HCT116 (cell line): ENCODE results near the gene EHD4. TPM values are rescaled to one million over a fixed set of nuclear protein-coding genes. Genes with fewer than 3 reads are reported as not detected.

Experiments
- ATAC-seq: fragments of 200-7000 bp; cut with Tn5 transposase; 2 replicates; pipeline ENCODE4 v1.9.1; 2020; ENCODE audit warnings: mild to moderate bottlenecking, moderate library complexity
- BruUV-seq: library from RNA; stranded (reverse); fragments of 400-500 nt; replicated peaks from 2 replicates; lab custom pipeline; 2021; lab: Mats Ljungman, UMichigan
- CTCF ChIA-PET: fragments of 300-600 bp; sonication (Branson Sonifier 250); formaldehyde crosslinking; loops from one replicate; lab custom pipeline; 2021; ENCODE audit warnings: antibody characterized with exemption; lab: Charles Lee
- POLR2A ChIA-PET: fragments of 300-600, 350-600 bp; sonication (Branson Sonifier 250); formaldehyde crosslinking; loops from one replicate; lab custom pipeline; 2021; ENCODE audit warnings: antibody characterized with exemption; lab: Charles Lee
- RAD21 ChIA-PET, 2 experiments: fragments of 300-600 bp; sonication (Branson Sonifier 250); formaldehyde crosslinking; loops; one replicate each; lab custom pipeline; 2023; ENCODE audit warnings: low total read pairs in 2 of 2; ENCODE audit not compliant: uncharacterized antibody in 2 of 2, unreplicated experiment in 2 of 2, low non-redundant PET in 1 of 2; lab: Charles Lee
- DNase-seq: peaks from one replicate; pipeline ENCODE4 v3.0.0-alpha.2; 2010; ENCODE audit warnings: low read depth, low spot score
- H2AFZ ChIP-seq: fragments of 200-600 bp; shearing (Covaris generic), sonication (generic); 2 replicates; pipeline ENCODE4 v1.6.1; 2017; ENCODE audit warnings: low read depth, mixed run types, mixed read lengths, antibody characterized with exemption, low read length; ENCODE audit not compliant: poor library complexity, severe bottlenecking
- H3K27ac ChIP-seq: 2 replicates; pipeline ENCODE4 v1.5.1; 2012; ENCODE audit warnings: low read depth, low read length
- H3K27me3 ChIP-seq: fragments of 200-600 bp; sonication (generic); 2 replicates; pipeline ENCODE4 v1.6.1; 2016; ENCODE audit warnings: mixed run types, low read length, mixed read lengths; ENCODE audit not compliant: insufficient read depth
- H3K36me3 ChIP-seq, 2 experiments: fragments of 200-500 bp in 1 of 2; fragments of 200-600 bp in 1 of 2; sonication (Bioruptor generic) in 1 of 2; sonication (generic) in 1 of 2; 2 replicates each; pipeline versions ENCODE4 v1.5.1 to v1.6.1; 2014 to 2016; ENCODE audit warnings: low read length in 2 of 2, inconsistent platforms in 1 of 2, mixed read lengths in 1 of 2, mixed run types in 1 of 2; ENCODE audit not compliant: insufficient read depth in 2 of 2, control insufficient read depth in 1 of 2
- H3K4me1 ChIP-seq, 2 experiments: fragments of 200-600 bp in 1 of 2; sonication (generic) in 1 of 2; 2 replicates each; pipeline versions ENCODE4 v1.5.1 to v1.6.1; 2012 to 2017; ENCODE audit warnings: low read length in 2 of 2, inconsistent platforms in 1 of 2, mild to moderate bottlenecking in 1 of 2, mixed read lengths in 1 of 2, mixed run types in 1 of 2, moderate library complexity in 1 of 2; ENCODE audit not compliant: insufficient read depth in 2 of 2, control insufficient read depth in 1 of 2
- H3K4me2 ChIP-seq: fragments of 200-600 bp; sonication (generic); 2 replicates; pipeline ENCODE4 v1.6.1; 2017; ENCODE audit warnings: mixed run types, low read length, mixed read lengths
- H3K4me3 ChIP-seq, 2 experiments: fragments of 200-600 bp in 1 of 2; sonication (generic) in 1 of 2; replicated peaks in 1 of 2; 2 replicates each; pipeline ENCODE4 v1.5.1; 2011 to 2016; ENCODE audit warnings: low read length in 2 of 2, control low read depth in 1 of 2, low read depth in 1 of 2, mild to moderate bottlenecking in 1 of 2, mixed read lengths in 1 of 2, mixed run types in 1 of 2
- H3K79me2 ChIP-seq: fragments of 200-600 bp; sonication (generic); 2 replicates; pipeline ENCODE4 v1.6.1; 2017; ENCODE audit warnings: mild to moderate bottlenecking, mixed run types, low read length, moderate library complexity, mixed read lengths; ENCODE audit not compliant: insufficient read depth
- H3K9ac ChIP-seq: fragments of 200-600 bp; sonication (generic); 2 replicates; pipeline ENCODE4 v1.6.1; 2016; ENCODE audit warnings: low read length, mixed read lengths
- H3K9me2 ChIP-seq: fragments of 200-600 bp; sonication (generic), shearing (Covaris generic); 2 replicates; pipeline ENCODE4 v1.6.1; 2017; ENCODE audit warnings: mixed run types, mild to moderate bottlenecking, moderate library complexity; ENCODE audit not compliant: insufficient read depth
- H3K9me3 ChIP-seq, 2 experiments: fragments of 200-500 bp in 1 of 2; fragments of 200-600 bp in 1 of 2; sonication (Bioruptor generic) in 1 of 2; sonication (generic) in 1 of 2; 2 replicates each; pipeline ENCODE4 v1.6.1; 2014 to 2017; ENCODE audit warnings: low read length in 2 of 2, mixed read lengths in 2 of 2, inconsistent platforms in 1 of 2, low read depth in 1 of 2, mild to moderate bottlenecking in 1 of 2, mixed run types in 1 of 2, moderate library complexity in 1 of 2; ENCODE audit not compliant: control insufficient read depth in 1 of 2, insufficient read depth in 1 of 2
- H4K20me1 ChIP-seq: fragments of 200-600 bp; sonication (generic), shearing (Covaris generic); 2 replicates; pipeline ENCODE4 v1.6.1; 2017; ENCODE audit warnings: mixed run types, mild to moderate bottlenecking, moderate library complexity; ENCODE audit not compliant: insufficient read depth
- CEBPB ChIP-seq: IDR thresholded peaks from 2 replicates; pipeline ENCODE4 v1.6.1; 2012; ENCODE audit warnings: low read depth
- EGR1 ChIP-seq: IDR thresholded peaks from 2 replicates; pipeline ENCODE4 v1.6.1; 2012; ENCODE audit warnings: low read depth
- ELF1 ChIP-seq: IDR thresholded peaks from 2 replicates; pipeline ENCODE4 v1.6.1; 2012; ENCODE audit warnings: low read depth, borderline replicate concordance
- EZH2 ChIP-seq: fragments of 200-600 bp; sonication (generic); IDR thresholded peaks from 2 replicates; pipeline ENCODE4 v1.6.1; 2017; ENCODE audit warnings: antibody characterized with exemption, mixed run types
- EZH2phosphoT487 ChIP-seq: fragments of 200-600 bp; IDR thresholded peaks from 2 replicates; pipeline ENCODE4 v1.6.1; 2018; ENCODE audit warnings: antibody characterized with exemption, borderline replicate concordance
- FOSL1 ChIP-seq: IDR thresholded peaks from 2 replicates; pipeline ENCODE4 v1.6.1; 2012; ENCODE audit warnings: low read depth
- MAX ChIP-seq: IDR thresholded peaks from 2 replicates; pipeline ENCODE4 v1.6.1; 2012
- POLR2AphosphoS5 ChIP-seq: IDR thresholded peaks from 2 replicates; pipeline ENCODE4 v1.6.1; 2011; ENCODE audit warnings: mild to moderate bottlenecking, low read depth, low read length, moderate library complexity
- RAD21 ChIP-seq: IDR thresholded peaks from 2 replicates; pipeline ENCODE4 v1.6.1; 2012; ENCODE audit warnings: low read depth, mild to moderate bottlenecking
- SIN3A ChIP-seq: IDR thresholded peaks from 2 replicates; pipeline ENCODE4 v1.6.1; 2012; ENCODE audit warnings: low read depth
- YY1 ChIP-seq: IDR thresholded peaks from 2 replicates; pipeline ENCODE4 v1.6.1; 2011; ENCODE audit warnings: low read length, low read depth, moderate library complexity, mild to moderate bottlenecking; ENCODE audit not compliant: insufficient replicate concordance; ENCODE audit errors: extremely low read depth
- ZBTB33 ChIP-seq: IDR thresholded peaks from 2 replicates; pipeline ENCODE4 v1.6.1; 2011; ENCODE audit warnings: mild to moderate bottlenecking, low read length, moderate library complexity; ENCODE audit not compliant: insufficient replicate concordance; ENCODE audit errors: extremely low read depth
- ZNF274 ChIP-seq: fragments of 200-500 bp; sonication (Bioruptor generic); IDR thresholded peaks from 2 replicates; pipeline ENCODE4 v1.6.1; 2014; ENCODE audit warnings: mild to moderate bottlenecking, low read depth, low read length, inconsistent platforms
- intact Hi-C: fragments of 100-400 bp; cut with micrococcal nuclease; formaldehyde crosslinking; loops from 2 replicates; pipeline ENCODE4 v1.10.0; 2022
- total RNA-seq: library from RNA; stranded (reverse); gene quantifications from one replicate; pipeline ENCODE4 v1.2.1, GENCODE V29; 2021; ENCODE audit not compliant: unreplicated experiment
- TF ChIP-seq, protein P1 (sequence below): IDR thresholded peaks from 2 replicates; pipeline ENCODE4 v1.6.1; 2012

EHD4 gene
- total RNA-seq, 1 experiment from 2014 or later: 28.0 TPM

DNA sequence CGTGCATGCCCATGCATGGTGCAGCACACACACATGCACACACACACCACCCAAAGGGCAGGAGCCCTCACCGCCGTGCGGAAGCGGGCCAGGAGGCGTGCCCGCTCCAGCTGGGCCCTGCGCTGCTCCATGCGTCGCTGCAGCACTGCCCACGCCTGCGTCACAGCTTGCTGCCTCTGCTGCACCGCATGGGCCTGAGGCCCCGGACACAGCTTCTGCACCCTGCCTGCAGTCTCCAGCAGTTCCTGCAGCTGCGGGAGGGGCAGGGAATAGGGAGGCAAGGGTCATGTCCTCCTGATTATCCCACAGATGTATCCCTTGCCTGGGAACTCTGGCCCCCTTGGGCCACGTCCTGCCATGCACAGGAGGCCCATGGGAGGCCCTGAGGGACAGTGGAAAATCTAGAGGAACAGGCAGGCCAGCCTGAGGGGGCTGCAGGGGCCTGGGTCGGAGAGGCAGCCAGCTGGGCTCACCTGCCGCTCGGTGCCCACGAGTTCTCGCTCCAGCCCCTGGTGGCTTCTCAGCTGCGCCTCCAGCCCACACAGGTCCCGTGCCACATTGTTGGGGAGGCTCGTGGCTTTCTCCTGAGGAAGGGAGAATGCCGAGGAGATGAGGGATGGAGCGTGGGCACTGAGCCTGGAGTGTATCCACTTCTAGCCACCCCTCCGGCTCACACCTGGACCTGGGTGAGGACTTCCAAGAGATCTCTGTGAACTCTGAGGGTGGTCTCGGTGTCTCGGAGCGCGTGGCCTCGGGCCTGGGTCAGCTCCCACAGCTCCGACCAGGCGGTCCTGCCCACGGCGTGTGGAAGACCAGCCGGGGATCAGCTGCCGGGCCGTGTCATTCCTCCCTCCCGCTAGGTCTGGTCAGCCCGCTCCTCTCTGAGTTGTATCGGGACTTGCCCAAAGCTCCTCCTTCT is 102.3 kb downstream of the EHD4 start:
- Histone ChIP-seq H3K9ac (no peak overlapping the region), H3K27me3 (no peaks in the 10 kb centered on the region), H3K36me3 (no peaks in the 10 kb centered on the region), H4K20me1 (no peaks in the 10 kb centered on the region), H2AFZ (no peak overlapping the region), H3K4me1 (peaks cover 0 to 8% of the 10 kb centered on the region in 2 experiments; a peak in 2 of 4 replicates), H3K4me3 (no peak overlapping the region), H3K9me2 (no peaks in the 10 kb centered on the region), H3K9me3 (no peaks in the 10 kb centered on the region), H3K4me2 (no peak overlapping the region), H3K27ac (no peak overlapping the region), H3K79me2 (no peaks in the 10 kb centered on the region)
- intact Hi-C loops: no loop called here
- TF ChIP-seq YY1: no peak
- no peak for TF ChIP-seq EZH2
- TF ChIP-seq CEBPB: no peak
- TF ChIP-seq RAD21: no peak
- TF ChIP-seq ZNF274: no peak
- TF ChIP-seq ZBTB33: no peak
- TF ChIP-seq, protein P1, sequence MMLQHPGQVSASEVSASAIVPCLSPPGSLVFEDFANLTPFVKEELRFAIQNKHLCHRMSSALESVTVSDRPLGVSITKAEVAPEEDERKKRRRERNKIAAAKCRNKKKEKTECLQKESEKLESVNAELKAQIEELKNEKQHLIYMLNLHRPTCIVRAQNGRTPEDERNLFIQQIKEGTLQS: no peak
- TF ChIP-seq MAX: no peak
- TF ChIP-seq POLR2AphosphoS5: no peak
- no peak for TF ChIP-seq EZH2phosphoT487
- no peak for TF ChIP-seq FOSL1
- TF ChIP-seq ELF1: no peak
- TF ChIP-seq SIN3A: no peak
- no peak for TF ChIP-seq EGR1
- RAD21 ChIA-PET: no interaction called here
- CTCF ChIA-PET: no interaction called here
- DNase-seq (no peak), ATAC-seq (no peak)
- POLR2A ChIA-PET: no interaction called here
- no TSS peak for BruUV-seq
